ENCODE results near the gene PHC1.
"Not testable (repeated sequence)": the region's sequence is repeated elsewhere in the genome, so short reads cannot be mapped to it uniquely, and the experiment has no call there.

Gene PHC1

GRCh38 chr12:8899830-8900229 is 14.5 kb upstream of the PHC1 start:
- DNase-seq: no peak
- no peaks in the 10 kb centered on the region for H3K27me3 ChIP-seq (ENCODE audit: insufficient read depth, low read length, poor library complexity)
- H3K36me3 ChIP-seq (ENCODE audit: insufficient read depth, low read length): no peaks in the 10 kb centered on the region
- H3K4me2 ChIP-seq (ENCODE audit: insufficient read depth, low read length): no peak overlapping the region
- no peaks in the 10 kb centered on the region for H3K79me2 ChIP-seq (ENCODE audit: insufficient read depth, low read length)
- H3K4me3 ChIP-seq (ENCODE audit: low read depth in 1 of 2, low read length in 2 of 2): no peak overlapping the region
- no peak overlapping the region for H2AFZ ChIP-seq (ENCODE audit: low read depth, low read length)
- no peak for TF ChIP-seq CTCF (IDR thresholded peaks at IDR 0.05; ENCODE audit: borderline replicate concordance, extremely low read depth, low read length, poor library complexity, severe bottlenecking)
- TF ChIP-seq EZH2 (IDR thresholded peaks at IDR 0.05; ENCODE audit: borderline replicate concordance, low read depth, low read length, severe bottlenecking): no peak
- no peaks in the 10 kb centered on the region for H4K20me1 ChIP-seq (ENCODE audit: insufficient read depth, low read length)
- no peaks in the 10 kb centered on the region for H3K9me3 ChIP-seq (ENCODE audit: insufficient read depth, low read length, severe bottlenecking)
- no peaks in the 10 kb centered on the region for H3K4me1 ChIP-seq (ENCODE audit: insufficient read depth, low read length)
- no peak overlapping the region for H3K27ac ChIP-seq (ENCODE audit: low read length)
- ATAC-seq (ENCODE audit: insufficient read depth, low read depth): no peak
- H3K9ac ChIP-seq (ENCODE audit: low read depth, low read length): no peak overlapping the region

GRCh38 chr12:8902703-8903102 is 11.6 kb upstream of the PHC1 start:
- H3K36me3 ChIP-seq (ENCODE audit: insufficient read depth, low read length); H2AFZ ChIP-seq (ENCODE audit: low read depth, low read length); H3K27ac ChIP-seq (ENCODE audit: low read length); H3K4me1 ChIP-seq (ENCODE audit: insufficient read depth, low read length); H3K79me2 ChIP-seq (ENCODE audit: insufficient read depth, low read length); H3K9ac ChIP-seq (ENCODE audit: low read depth, low read length); H4K20me1 ChIP-seq (ENCODE audit: insufficient read depth, low read length); H3K9me3 ChIP-seq (ENCODE audit: insufficient read depth, low read length, severe bottlenecking); H3K4me3 ChIP-seq (ENCODE audit: low read depth in 1 of 2, low read length in 2 of 2); H3K4me2 ChIP-seq (ENCODE audit: insufficient read depth, low read length); DNase-seq; H3K27me3 ChIP-seq (ENCODE audit: insufficient read depth, low read length, poor library complexity); ATAC-seq (ENCODE audit: insufficient read depth, low read depth): not testable (repeated sequence)

GRCh38 chr12:8903646-8904045 is 10.7 kb upstream of the PHC1 start:
- Histone ChIP-seq H3K4me3 (ENCODE audit: low read depth in 1 of 2, low read length in 2 of 2) (no peak overlapping the region), H3K4me1 (ENCODE audit: insufficient read depth, low read length) (no peaks in the 10 kb centered on the region), H3K27me3 (ENCODE audit: insufficient read depth, low read length, poor library complexity) (no peaks in the 10 kb centered on the region), H2AFZ (ENCODE audit: low read depth, low read length) (no peak overlapping the region), H4K20me1 (ENCODE audit: insufficient read depth, low read length) (no peaks in the 10 kb centered on the region), H3K4me2 (ENCODE audit: insufficient read depth, low read length) (no peak overlapping the region), H3K9me3 (ENCODE audit: insufficient read depth, low read length, severe bottlenecking) (no peaks in the 10 kb centered on the region), H3K36me3 (ENCODE audit: insufficient read depth, low read length) (no peaks in the 10 kb centered on the region), H3K27ac (ENCODE audit: low read length) (no peak overlapping the region), H3K9ac (ENCODE audit: low read depth, low read length) (no peak overlapping the region), H3K79me2 (ENCODE audit: insufficient read depth, low read length) (no peaks in the 10 kb centered on the region)
- DNase-seq (no peak), ATAC-seq (ENCODE audit: insufficient read depth, low read depth) (no peak)
- TF ChIP-seq CTCF (IDR thresholded peaks at IDR 0.05; ENCODE audit: borderline replicate concordance, extremely low read depth, low read length, poor library complexity, severe bottlenecking): no peak
- TF ChIP-seq EZH2 (IDR thresholded peaks at IDR 0.05; ENCODE audit: borderline replicate concordance, low read depth, low read length, severe bottlenecking): no peak

- Histone ChIP-seq H3K9ac (ENCODE audit: low read depth, low read length) (no peak overlapping the region), H3K79me2 (ENCODE audit: insufficient read depth, low read length) (no peaks in the 10 kb centered on the region), H3K4me1 (ENCODE audit: insufficient read depth, low read length) (no peaks in the 10 kb centered on the region), H3K4me2 (ENCODE audit: insufficient read depth, low read length) (no peak overlapping the region), H3K4me3 (ENCODE audit: low read depth in 1 of 2, low read length in 2 of 2) (no peak overlapping the region), H4K20me1 (ENCODE audit: insufficient read depth, low read length) (no peaks in the 10 kb centered on the region), H3K9me3 (ENCODE audit: insufficient read depth, low read length, severe bottlenecking) (no peaks in the 10 kb centered on the region), H2AFZ (ENCODE audit: low read depth, low read length) (no peak overlapping the region), H3K36me3 (ENCODE audit: insufficient read depth, low read length) (no peaks in the 10 kb centered on the region), H3K27me3 (ENCODE audit: insufficient read depth, low read length, poor library complexity) (no peaks in the 10 kb centered on the region), H3K27ac (ENCODE audit: low read length) (no peak overlapping the region)
- TF ChIP-seq EZH2 (IDR thresholded peaks at IDR 0.05; ENCODE audit: borderline replicate concordance, low read depth, low read length, severe bottlenecking) (no peak), CTCF (IDR thresholded peaks at IDR 0.05; ENCODE audit: borderline replicate concordance, extremely low read depth, low read length, poor library complexity, severe bottlenecking) (no peak)
- no peak for DNase-seq
- ATAC-seq (ENCODE audit: insufficient read depth, low read depth): no peak
These were observed 9.6 kb upstream of the PHC1 start for GRCh38 chr12:8904665-8905064.

Measured in DND-41 (cell line).